Measurements from ENCODE around the gene POFUT2.

The POFUT2 gene

DNA sequence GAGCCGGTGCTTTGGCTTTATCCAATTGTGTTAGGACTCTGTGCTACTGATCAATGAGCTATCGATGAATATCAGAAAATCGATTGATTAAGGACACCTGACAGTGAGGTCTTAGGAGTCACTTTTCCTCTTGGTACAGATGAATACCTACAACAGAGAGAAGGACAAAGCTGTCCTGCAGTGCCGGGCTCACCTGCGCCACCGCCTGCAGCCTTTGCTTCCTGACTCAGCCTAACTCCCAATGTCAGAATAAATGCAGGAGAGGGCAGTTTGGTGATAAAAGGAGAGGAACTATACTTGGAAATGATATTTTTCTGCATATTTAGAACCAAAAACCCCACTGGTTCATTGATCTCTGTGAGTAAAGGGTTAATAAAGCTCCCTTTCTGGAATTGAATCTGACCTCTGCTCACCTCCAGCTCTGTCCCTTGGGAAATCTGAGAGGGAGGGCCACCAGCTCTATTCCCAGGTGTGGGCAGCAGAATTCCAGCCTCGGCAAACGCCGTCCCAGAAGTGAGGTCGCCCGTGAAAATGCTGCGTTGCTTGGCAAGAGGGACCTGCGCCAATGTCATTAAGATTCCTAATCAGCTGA, 39.3 kb downstream of the POFUT2 start:
- DNase-seq (ENCODE audit: low spot score), result no peak

DNA sequence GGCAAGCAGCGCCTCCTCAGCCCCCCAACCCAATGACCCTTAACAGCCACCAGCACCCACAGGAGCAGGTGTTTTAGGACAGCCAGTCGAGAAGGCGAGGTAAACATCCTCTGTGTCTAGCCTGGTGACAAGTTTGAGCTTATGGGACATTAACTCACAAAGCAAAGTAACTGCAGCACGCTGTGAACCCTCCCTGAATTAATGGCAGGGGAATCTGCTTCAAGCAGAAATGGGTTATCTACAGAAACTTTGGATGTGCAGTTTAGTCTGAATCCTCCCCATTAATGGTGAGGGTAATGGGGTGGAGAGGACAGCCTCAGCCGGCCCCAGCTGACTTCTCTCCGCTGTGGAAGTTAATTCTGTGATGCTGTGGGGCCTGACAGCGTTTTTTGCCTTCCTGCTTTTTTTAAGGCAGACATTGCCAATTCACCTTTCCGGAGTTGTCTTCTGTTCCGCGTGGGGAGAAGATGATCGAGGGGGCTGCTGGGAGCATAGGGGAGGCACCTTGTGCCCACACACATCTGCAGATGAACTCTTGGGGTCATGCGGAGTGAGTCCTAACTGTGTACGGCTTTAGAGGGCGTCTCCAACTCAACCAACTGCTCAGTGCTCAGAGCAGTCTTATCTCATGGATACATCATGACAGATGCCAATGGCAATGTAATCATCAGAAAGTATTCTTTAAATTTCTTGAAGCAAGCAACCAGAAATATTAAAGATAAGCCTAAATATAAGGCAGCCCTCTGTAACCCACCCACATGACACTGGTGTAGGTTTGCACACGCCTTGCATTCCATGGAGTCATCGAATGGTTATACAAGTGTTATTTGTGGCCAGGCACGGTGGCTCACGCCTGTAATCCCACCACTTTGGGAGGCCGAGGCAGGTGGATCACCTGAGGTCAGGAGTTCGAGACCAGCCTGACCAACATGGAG, 41.0 kb downstream of the POFUT2 start:
- DNase-seq (ENCODE audit: low spot score), result no peak

DNA sequence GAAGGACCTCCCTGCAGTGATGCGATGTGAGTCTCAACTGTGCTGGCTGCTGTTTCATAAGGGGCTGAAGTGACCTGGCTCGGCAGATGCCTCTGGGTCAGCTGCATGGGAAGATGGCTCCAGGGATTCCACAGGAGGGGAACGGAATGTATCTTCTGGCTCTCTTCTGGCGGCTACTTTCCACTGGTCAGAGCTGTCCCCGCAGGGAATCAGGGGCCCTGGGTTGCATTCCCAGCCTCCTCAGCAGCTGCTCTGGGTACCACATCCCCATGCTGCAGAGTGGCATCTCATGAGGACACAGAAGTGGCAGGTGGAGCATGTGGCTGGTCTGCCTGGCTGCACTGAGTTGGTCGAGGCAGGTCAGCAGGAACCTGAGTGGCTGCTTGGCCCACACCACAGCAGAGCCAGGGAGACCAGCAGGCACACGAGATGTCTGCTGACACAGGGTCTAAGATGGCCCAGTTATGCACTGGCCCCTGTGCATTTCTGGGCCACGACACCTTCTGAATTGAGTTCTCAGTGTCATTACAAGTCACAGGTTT, 42.8 kb downstream of the POFUT2 start:
- DNase-seq (ENCODE audit: low spot score), result no peak

DNA sequence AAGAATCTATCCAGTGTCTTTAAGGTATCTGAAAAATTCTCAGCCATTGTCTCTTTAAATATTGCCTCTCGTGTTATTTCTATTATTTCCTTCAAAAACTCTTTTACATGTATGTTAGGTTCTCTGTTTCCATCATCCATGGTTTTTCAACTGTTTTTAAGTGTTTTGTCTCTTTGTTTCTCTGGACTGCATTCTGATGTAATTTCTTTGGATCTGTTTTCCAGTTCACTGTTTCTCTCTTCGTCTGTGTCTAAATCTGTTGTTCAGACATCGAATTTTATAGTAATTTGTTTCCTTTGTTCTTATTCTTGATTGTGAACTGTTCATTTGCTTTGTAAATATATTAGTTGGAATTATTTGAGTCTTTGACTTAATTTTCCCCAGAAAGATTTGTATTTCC, 44.1 kb downstream of the POFUT2 start:
- DNase-seq (ENCODE audit: low spot score), result no peak

DNA sequence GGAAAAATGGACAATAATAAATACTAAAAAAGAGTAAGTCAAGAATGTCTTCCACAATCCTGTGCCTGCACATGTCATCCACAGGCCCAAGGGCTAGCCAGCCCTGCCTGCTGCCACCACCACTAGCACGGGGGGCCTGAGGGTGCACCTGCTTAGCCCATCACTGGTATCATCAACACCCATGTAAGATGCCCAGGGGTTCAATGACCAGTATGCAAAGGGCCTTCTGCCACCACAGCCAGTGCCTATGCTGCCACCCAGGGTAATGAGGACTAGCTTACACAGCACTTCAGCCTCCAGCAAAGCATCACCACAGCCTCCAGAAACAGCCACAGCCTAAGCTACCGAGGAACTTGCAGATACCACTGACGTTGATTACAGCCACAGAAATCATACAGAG, 46.3 kb downstream of the POFUT2 start:
- no peak for DNase-seq (ENCODE audit: low spot score)

DNA sequence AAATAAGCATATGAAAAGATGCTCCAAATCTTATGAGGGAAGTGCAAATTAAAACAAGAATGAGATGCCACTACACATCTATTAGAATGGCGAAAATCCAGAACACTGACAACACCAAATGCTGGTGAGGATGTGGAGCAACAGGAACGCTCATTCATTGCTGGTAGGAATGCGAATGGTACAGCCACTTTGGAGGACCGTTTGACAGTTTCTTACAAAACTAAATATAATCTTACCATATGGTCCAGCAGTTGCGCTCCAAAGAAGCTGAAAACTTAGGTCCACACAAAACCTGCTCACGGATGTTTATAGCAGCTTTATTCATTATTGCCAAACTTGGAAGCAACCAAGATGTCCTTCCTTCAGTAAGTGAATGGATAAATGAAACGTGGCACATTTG, 50.3 kb downstream of the POFUT2 start:
- DNase-seq (ENCODE audit: low spot score), result no peak

DNA sequence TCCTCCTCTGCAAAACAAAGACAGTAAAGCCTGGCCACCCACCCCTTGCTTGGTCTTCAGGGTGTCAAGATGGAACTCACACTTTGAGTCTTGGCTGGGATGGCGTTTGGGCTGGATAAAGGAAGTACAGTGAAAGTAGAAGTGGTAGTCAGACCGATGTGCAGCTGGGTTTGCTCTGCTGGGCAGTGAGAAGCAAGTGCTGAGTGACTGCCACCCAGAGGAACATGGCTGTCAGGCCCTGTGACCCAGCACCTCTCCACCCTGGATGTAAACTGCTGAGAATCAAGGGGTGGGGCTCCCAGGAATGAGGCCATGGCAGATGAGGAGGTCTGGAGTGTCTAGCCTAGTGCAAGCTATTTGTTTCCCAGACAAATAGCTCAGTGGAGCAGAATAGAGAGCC, 51.2 kb downstream of the POFUT2 start:
- DNase-seq (ENCODE audit: low spot score), result peak; percentile 9

DNA sequence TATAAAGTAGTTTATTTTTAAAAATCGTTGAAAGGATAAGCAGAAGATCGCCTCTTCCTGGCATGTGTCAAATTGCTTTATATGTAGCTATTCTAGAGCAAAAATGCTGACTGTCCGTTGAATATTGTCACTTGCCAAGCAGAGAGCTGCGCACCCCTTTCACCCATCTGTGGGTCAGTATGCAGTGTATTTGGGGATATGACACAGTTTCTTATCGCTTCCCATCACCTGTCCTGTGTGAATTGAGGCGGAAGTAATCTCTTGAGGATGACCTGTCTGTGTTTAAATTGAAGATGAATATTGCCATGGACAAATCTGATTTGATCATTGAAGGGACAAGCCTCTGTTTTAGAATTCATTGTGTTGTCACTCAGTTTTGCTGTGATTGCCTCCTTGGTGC, 52.2 kb downstream of the POFUT2 start:
- no peak for DNase-seq (ENCODE audit: low spot score)

DNA sequence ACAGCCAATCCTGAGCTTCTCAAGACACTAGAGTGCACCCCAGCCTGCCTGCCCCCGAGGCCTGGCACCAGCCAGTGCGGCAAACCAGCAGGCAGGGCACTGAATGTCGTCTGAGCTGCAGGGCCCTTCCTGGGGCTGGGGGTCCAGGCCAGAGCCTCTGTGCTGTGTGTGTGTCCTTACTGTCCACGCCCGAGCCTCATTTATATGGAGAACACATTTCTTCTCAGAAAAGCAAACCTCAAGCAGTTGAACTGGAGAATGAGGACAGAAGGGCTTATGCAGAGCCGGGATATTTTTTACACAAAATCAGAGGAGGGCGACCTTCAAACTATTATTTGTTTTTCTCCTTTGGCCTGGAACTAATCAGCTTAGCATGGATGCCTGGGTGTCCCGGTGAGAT, 52.7 kb downstream of the POFUT2 start:
- DNase-seq (ENCODE audit: low spot score), result no peak

DNA sequence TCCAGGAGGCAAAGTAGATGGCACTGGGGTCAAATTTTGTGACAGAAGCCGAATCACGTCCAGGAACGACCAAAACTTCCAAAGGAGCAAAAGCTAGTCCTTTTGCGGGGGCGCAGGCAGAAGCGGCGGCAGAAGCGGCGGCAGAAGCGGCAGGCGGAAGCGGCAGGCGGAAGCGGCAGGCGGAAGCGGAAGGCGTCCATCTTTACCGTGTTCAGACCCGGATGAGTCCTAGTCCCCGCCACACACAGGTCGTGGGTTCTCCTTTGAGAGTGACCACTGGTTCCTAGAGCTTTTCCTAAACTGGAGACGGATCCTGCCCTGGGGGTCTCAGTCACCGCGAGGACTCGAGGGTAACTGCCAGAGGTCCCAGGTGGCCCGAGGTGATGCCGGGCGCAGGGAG, 53.6 kb downstream of the POFUT2 start:
- no peak for DNase-seq (ENCODE audit: low spot score)

DNA sequence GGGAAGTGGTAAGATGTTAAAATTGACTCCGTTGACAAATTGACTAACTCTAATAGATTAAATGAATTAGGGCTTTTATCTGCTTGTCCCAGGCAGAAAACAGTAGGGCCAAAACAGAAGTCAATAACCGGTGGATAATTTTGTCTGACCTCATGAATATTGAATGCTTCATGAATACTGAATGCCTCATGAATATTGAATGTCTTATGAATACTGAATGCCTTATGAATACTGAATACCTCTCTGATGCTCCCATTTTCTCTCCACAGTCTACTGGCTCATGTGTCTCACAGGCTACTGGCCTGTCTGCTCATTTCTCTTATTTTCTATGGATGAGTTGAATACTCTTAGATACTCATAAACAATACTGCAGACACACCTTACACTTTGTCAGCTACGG, 56.0 kb downstream of the POFUT2 start:
- DNase-seq (ENCODE audit: low spot score), result no peak

DNA sequence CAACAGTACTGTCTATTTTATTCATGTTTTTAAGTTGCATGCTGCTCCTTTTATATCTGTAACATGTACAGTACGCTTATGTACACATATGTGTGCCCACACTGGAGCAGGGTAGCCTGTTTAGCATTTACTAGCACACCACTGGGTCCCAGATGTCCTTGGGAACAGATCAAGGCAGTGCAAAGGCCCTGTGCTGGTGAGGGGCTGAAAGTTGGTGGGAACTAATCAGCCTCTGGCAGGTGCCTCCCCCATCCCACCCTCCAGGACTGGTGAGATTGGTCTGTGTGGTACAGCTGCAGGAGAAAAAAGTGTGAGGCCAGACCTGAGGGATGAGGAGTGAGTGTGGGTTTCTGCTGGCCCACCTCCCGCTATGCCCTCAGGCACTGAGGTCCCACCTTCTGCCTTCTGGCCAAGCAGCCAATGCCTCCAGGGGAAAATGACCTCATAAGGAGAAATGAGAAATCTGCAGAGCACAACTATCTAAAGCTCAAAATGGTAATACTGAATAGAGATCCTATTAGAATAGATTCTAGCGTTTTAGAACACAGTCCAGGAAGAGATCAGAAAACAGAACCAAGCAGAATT, 58.9 kb downstream of the POFUT2 start:
- DNase-seq (ENCODE audit: low spot score), result no peak

DNA sequence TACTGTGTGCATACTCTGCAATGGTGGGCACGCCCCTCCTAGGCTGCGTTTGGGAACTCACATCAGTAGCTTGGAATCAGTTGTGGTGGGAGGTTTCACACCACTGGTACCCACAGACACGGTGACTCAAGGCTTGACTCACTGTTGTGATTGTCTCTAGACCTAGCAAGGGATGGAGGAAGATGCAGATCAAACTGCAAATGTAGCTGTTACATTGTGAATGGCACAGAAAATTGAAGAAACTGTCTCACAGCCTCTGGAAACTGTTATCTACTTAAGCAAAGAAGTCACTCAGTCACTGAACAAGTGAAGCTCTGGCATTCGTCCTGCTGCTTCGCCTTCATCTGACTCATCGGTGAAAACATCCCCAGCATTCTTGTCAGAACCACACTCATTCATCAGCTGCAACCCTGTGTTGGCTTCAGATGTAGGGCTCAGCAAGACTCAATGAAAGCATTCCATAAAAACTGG, 59.5 kb downstream of the POFUT2 start:
- DNase-seq (ENCODE audit: low spot score), result peak; percentile 91

DNA sequence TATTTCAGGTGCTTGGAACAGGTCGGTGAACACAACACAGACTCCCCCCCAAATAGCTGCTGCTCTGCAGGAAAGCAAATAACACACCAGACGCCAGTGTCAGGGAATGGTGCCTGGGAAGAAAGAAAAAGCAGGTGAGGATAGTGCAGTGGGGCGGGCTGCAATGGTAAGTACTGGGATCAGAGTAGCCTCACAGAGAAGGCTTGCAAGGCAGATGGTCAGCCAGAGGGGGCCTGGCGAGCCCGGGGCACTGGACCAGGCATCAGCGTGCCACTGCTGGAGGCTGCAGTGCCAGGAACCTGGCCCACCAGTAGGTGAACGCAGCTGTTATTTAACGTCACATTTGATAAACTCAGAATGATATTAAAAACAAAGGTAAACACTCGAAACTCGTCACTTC, 60.0 kb downstream of the POFUT2 start:
- DNase-seq (ENCODE audit: low spot score), result no peak

DNA sequence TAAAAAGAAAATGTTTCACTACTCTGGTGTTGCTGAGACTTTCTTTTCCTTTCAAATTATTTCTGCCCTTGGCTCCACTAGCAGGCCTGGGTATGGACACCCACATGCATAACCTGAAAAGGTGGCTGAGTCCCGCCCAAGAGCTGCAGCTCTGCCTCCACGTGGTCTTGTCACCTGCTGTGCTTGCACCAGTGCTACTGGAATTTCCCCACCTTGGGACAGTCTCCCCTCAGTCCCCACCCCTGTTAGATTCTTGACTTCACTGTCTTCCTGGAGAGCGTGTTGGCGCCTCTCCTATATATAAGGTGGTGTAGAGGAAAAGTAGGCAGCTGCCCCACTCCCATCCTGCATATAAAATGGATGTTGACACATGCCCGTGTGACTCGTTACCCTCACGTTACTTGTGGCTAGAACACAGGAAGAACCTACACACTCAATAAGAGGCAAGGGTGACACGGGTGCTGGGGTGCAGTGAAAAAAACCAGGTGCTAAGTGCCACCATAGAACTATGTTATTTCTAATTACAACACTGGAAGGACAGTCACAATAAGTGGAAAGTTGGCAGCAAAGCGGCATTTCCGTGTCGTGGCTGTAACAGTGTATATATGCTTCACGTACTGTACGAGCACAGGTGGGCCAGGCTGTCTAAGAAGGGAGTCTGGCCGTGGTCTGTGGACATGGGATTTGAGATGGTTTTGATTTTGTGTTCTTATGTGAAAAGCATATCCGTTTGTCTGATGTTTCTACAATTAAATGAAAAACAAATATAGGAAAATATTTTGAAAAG, 61.0 kb downstream of the POFUT2 start:
- DNase-seq (ENCODE audit: low spot score), result no peak

DNA sequence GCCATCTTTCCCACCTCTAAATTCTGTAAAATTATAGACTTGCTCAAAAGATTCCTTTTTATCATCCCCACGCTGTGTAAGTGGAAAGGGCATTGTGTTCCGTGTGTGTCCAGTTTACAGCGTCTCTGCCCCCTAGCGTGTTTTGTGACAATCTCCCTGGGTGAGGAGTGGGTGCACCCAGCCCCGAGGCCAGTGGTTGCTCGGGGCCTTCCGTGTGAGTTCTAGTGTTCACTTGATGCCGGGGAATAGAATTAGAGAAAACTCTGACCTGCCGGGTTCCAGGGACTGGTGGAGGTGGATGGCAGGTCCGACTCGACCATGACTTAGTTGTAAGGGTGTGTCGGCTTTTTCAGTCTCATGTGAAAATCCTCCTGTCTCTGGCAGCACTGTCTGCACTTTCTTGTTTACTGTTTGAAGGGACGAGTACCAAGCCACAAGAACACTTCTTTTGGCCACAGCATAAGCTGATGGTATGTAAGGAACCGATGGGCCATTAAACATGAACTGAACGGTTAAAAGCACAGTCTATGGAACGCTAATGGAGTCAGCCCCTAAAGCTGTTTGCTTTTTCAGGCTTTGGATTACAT, 61.9 kb downstream of the POFUT2 start:
- DNase-seq (ENCODE audit: low spot score), result no peak

DNA sequence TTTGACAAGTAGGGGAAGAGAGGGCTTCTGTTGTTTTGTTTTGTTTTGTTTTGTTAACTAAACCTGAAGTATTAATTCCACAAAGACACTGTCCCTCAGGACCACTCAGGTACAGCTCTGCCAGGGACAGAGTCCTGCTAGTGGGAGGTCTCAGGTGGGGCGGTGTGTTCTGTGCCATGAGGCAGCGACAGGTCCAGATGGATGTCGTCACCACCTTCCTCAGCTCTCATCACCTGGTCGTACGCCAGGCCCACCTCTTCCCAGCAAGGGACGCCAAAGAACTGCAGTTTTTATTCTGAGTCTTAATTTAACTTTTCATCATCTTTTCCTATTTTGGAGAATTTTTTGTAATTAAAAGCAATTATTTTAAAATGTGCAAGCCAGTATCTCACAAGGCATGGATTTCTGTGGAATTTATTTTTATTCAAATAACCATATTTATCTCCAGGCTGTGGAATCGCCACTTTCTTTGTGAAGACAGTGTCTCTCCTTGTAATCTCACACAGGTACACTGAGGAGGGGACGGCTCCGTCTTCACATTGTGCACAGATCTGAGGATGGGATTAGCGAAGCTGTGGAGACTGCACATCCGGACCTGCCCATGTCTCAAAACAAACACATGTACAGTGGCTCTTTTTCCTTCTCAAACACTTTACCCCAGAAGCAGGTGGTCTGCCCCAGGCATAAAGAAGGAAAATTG, 62.5 kb downstream of the POFUT2 start:
- no peak for DNase-seq (ENCODE audit: low spot score)

DNA sequence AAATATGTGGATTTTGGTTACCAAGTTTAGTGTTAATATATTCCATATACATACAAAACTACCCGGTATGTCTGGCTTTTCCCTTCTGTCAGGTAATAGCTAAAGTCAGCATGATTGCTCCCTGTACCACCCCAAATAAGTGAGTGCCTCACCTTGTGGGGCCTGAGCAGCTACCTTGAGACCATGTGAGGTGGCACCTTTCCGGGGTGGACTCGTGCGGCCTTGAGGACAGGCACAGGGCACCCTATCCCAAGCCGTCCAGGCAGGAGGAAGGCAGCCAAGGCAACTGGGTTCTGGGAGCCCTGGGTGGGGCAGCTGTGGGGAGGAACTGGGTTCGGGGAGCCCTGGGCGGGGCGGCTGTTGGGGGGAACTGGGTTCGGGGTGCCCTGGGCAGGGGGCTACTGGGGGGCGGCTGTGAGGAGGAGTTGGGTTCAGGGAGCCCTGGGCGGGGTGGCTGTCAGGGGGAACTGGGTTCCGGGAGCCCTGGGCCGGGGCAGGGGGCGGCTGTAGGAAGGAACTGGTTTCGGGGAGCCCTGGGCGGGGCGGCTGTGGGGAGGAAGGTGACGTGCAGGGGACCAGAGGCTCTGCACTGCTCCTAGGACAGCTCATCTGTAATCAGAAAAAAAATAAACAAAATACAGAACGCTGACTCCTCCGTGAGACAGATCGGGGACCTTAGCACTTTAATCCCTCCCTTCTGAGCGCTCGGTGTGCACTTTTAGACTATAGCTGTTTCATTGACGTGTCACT, 63.3 kb downstream of the POFUT2 start:
- DNase-seq (ENCODE audit: low spot score), result no peak

DNA sequence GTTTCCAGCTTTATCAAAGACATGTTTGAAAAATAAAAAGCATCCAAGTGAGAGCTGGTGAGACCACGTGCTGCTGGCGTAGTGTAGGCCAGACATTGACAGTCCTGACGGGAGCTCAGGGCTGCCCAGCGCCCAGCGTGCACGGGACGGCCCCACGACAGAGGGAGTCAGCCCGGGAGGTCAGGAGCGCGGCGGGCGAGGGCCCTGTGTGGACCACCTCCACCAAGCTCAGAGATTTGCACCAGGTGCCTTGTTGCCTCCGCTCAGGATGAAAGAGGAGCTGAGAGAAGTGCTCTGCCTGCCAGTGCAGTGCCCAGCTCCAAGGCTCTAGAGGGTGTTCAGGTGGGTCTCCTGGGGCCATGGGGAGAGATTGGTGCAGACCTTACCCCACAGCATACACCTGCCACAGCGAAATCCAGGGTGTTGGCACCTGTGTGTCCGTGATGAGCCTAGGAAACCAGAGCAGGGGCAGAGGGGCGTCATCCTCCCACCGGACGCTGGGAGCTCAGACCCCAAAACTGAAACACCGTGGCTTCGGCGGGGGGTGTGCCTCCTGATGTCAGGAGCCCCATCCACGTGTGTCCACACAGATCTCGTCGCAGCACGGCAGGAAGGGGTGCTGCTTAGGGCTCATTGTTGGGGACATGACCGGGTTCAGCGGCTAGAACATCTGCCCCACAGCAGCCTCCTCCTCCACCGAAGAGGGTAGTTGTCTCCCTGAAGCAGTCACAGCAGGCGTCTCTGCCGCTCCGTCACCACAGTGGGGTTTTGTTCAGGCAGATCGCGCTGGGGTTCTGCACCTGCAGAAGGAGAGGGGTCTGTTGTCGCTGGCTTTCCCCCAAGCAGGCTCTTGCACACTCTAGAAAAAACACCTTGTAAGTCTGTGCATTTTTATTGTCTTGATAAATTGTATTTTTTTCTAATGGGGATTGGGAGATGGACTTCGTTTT, 64.2 kb downstream of the POFUT2 start:
- no peak for DNase-seq (ENCODE audit: low spot score)

All from AG08395 (cell line).